LNCaP clone FGC (cell line): Measurements from ENCODE around the gene KCNK7.

Source experiments
- DNase-seq: peaks from one replicate; pipeline ENCODE4 v3.0.0-alpha.2; 2011; ENCODE audit warnings: low read depth
- H3K4me3 ChIP-seq: 2 replicates; pipeline ENCODE4 v1.5.1; 2011; ENCODE audit warnings: mild to moderate bottlenecking, low read depth, low read length, control low read depth
- CTCF ChIP-seq: IDR thresholded peaks from 2 replicates; pipeline ENCODE4 v1.5.1; 2012; ENCODE audit warnings: mild to moderate bottlenecking; ENCODE audit not compliant: control insufficient read depth, insufficient read depth; ENCODE audit errors: extremely low read depth

KCNK7 gene

DNA sequence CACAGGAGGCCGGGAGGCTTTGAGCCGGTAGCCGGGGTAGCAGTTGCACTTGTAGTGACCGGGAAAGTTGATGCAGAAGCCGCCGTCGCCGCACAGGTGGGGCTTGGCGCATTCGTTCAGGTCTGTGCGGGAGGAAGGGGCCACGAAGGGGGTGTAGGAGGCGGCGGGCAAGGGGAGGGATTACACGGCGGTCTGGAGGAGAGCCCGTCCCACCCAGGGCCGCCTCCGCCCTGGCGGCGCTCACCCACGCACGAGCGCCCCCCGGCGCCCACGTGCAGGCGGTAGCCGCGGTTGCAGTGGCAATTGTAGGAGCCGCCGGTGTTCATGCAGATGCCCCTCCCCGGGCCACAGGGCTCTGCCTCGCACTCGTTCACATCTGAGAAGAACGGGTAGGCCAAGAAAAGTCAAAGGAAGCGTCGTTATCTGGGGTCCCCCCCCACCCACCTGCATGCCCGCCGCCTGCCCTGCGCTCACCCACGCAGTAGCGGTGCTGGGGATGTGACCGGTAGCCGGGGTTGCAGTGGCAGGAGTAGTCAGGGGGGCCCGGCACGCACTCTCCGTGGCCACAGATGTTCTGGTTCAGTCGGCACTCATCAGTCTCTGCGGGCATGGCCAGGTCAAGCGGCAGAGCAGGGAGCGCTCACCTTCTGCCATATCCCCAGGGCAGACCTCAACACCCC, 48.0 kb downstream of the KCNK7 start:
- H3K4me3 ChIP-seq = no peak overlapping the region
- DNase-seq = no peak
- TF ChIP-seq CTCF = no peak

DNA sequence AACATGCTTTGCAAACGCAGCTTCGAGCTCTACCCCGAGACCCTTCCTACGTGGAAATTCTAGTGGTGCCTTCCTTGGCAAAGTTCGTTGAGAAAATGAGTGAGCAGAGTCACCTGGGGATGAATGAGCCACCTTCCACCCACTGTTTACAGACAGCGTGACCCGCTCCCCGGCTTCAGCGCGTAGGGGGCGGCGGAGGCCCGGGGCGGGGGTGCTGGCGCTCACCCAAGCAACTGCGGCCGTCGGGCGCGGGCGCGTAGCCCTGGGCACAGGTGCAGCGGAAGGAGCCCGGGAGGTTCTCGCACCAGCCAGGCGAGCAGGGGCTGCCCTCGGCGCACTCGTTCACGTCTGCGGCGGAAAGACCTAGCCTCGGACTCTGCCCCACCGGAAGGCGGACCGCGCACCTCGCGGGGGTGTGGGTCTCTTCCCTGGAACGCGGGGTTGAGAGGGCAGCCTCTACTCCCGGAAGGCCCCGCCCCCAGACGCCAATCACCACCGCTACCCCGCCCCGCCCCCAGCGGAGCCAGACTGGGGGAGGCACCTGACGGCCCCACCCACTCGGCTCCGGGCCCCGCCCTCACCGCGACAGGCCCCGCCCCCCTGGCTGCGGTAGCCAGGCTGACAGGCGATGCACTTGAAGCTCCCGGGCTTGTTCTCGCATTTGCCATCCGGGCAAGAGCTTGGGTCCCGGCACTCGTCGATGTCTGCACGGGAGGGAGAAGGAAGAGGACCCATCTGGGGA, 49.2 kb downstream of the KCNK7 start:
- no peak for TF ChIP-seq CTCF
- H3K4me3 ChIP-seq = peak overlapping the region; percentile 42
- DNase-seq = no peak

- no peak for TF ChIP-seq CTCF
- no peak for DNase-seq
- H3K4me3 ChIP-seq = peak overlapping the region; percentile 42
Observed at GRCh38 chr11:65545853-65546216, 49.8 kb downstream of the KCNK7 start.
